K562 (cell line): ENCODE measurements around the gene MRNIP. TPM values are rescaled to one million over a fixed set of nuclear protein-coding genes. Genes with fewer than 3 reads are reported as not detected.
A peak's percentile ranks its signal among the peaks of the same experiment; 100 is the strongest.

ENCODE experiments used
- ARID4B ChIP-seq: sonication (generic); formaldehyde crosslinking; IDR thresholded peaks from 2 replicates; pipeline ENCODE4 v1.8.0; 2022; ENCODE audit warnings: mild to moderate bottlenecking, missing genetic modification reagents
- ARNT ChIP-seq, 2 experiments: fragments of 450-650 bp; IDR thresholded peaks; 2 replicates each; pipeline ENCODE4 v1.6.1; 2016; ENCODE audit warnings: mild to moderate bottlenecking in 1 of 2
- CBFA2T3 ChIP-seq: fragments of 450-650 bp; IDR thresholded peaks from 2 replicates; pipeline ENCODE4 v1.6.1; 2017
- CBFB ChIP-seq: sonication (generic); formaldehyde crosslinking; IDR thresholded peaks from 2 replicates; pipeline ENCODE4 v1.4.0; 2020; ENCODE audit warnings: mild to moderate bottlenecking, missing genetic modification reagents
- CHD1 ChIP-seq: fragments of 200-600 bp; sonication (generic); IDR thresholded peaks from one replicate; pipeline ENCODE4 v1.6.1; 2012; ENCODE audit warnings: mild to moderate bottlenecking, moderate library complexity, low read length, inconsistent platforms
- ELF2 ChIP-seq: fragments of 250-450 bp; sonication (Bioruptor Pico); IDR thresholded peaks from 2 replicates; pipeline ENCODE4 v1.5.0; 2021; ENCODE audit warnings: mild to moderate bottlenecking
- EP300 ChIP-seq: IDR thresholded peaks from 2 replicates; pipeline ENCODE4 v1.6.1; 2012; ENCODE audit warnings: low read length, improper control_type of control experiment
- FOSL1 ChIP-seq: fragments of 200-800 bp; sonication (Bioruptor generic); conservative IDR thresholded peaks from 2 replicates; pipeline ENCODE4 v1.6.1; 2016; ENCODE audit warnings: missing genetic modification characterization, missing compliant biosample characterization
- FUS ChIP-seq: fragments of 200-400 bp; formaldehyde crosslinking; optimal IDR thresholded peaks from 2 replicates; pipeline ENCODE3; 2017; ENCODE audit warnings: low read depth, low read length
- HNRNPL ChIP-seq: fragments of 200-400 bp; formaldehyde crosslinking; IDR thresholded peaks from 2 replicates; pipeline ENCODE4 v1.6.1; 2017; ENCODE audit warnings: low read depth, mild to moderate bottlenecking, low read length
- IRF2 ChIP-seq: sonication (generic); formaldehyde crosslinking; IDR thresholded peaks from 2 replicates; pipeline ENCODE4 v1.8.1; 2022; ENCODE audit warnings: mild to moderate bottlenecking, missing genetic modification reagents
- MCM5 ChIP-seq: fragments of 450-650 bp; IDR thresholded peaks from 2 replicates; pipeline ENCODE4 v1.6.1; 2016; ENCODE audit warnings: low read depth
- NRF1 ChIP-seq, 2 experiments: fragments of 450-650 bp; IDR thresholded peaks in 1 of 2; conservative IDR thresholded peaks in 1 of 2; 2 replicates each; pipeline ENCODE4 v1.6.1; 2014; ENCODE audit warnings: mild to moderate bottlenecking in 2 of 2
- PHB2 ChIP-seq: fragments of 450-650 bp; IDR thresholded peaks from 2 replicates; pipeline ENCODE4 v1.6.1; 2017; ENCODE audit warnings: low read depth
- TEAD1 ChIP-seq, 2 experiments: fragments of 450-650 bp in 1 of 2; sonication (generic) in 1 of 2; formaldehyde crosslinking; IDR thresholded peaks; 2 replicates each; pipeline versions ENCODE4 v1.4.0 to v1.8.0; 2020 to 2022; ENCODE audit warnings: mild to moderate bottlenecking in 2 of 2, missing genetic modification reagents in 1 of 2
- TGIF2 ChIP-seq: sonication (generic); formaldehyde crosslinking; IDR thresholded peaks from 2 replicates; pipeline ENCODE4 v1.8.1; 2022; ENCODE audit warnings: mild to moderate bottlenecking, missing genetic modification reagents, moderate library complexity
- ZBTB1 ChIP-seq: sonication (generic); formaldehyde crosslinking; IDR thresholded peaks from 2 replicates; pipeline ENCODE4 v1.8.1; 2023; ENCODE audit warnings: missing genetic modification reagents, low read depth, mild to moderate bottlenecking, borderline replicate concordance
- ZNF695 ChIP-seq: fragments of 450-650 bp; formaldehyde crosslinking; IDR thresholded peaks from 2 replicates; pipeline ENCODE4 v1.4.0; 2020; ENCODE audit warnings: mild to moderate bottlenecking, moderate library complexity
- polyA plus RNA-seq, 8 experiments: library from polyadenylated mRNA; depleted of rRNA in 4 of 8; stranded (reverse) in 5 of 8; unstranded in 3 of 8; fragments of >200 nt; fragmentation: Nextera tagmentation in 2 of 8; fragmentation: Illumina TruSeq in 1 of 8; extraction: Ambion mirVana in 2 of 8; extraction: Trizol in 1 of 8; gene quantifications; 2 replicates each; pipeline versions ENCODE4 v1.2.1 to v1.2.3, GENCODE V29; 2011 to 2014; ENCODE audit warnings: inconsistent platforms in 1 of 8, missing spikeins in 1 of 8
- total RNA-seq, 7 experiments: library from RNA; depleted of rRNA in 6 of 7; stranded (reverse); fragments of >200 nt in 6 of 7; fragmentation: Illumina TruSeq in 2 of 7; extraction: Trizol in 2 of 7; gene quantifications; 2 replicates each; pipeline versions ENCODE4 v1.2.1 to v1.2.3, GENCODE V29; 2011 to 2021; ENCODE audit warnings: low replicate concordance in 1 of 7
- TF ChIP-seq, protein P1 (sequence below): fragments of 250-450 bp; sonication (Bioruptor Pico); IDR thresholded peaks from 2 replicates; pipeline ENCODE4 v1.4.0; 2020
- TF ChIP-seq, protein P2 (sequence below): sonication (generic); formaldehyde crosslinking; IDR thresholded peaks from 2 replicates; pipeline ENCODE4 v1.8.0; 2023; ENCODE audit warnings: mild to moderate bottlenecking, missing genetic modification reagents
- TF ChIP-seq, protein P3 (sequence below): sonication (generic); formaldehyde crosslinking; IDR thresholded peaks from 2 replicates; pipeline ENCODE4 v1.8.1; 2023; ENCODE audit warnings: mild to moderate bottlenecking, missing genetic modification reagents

Gene MRNIP
- total and polyA plus RNA-seq, 9 of the 15 experiments (the other 6 are each of a cell fraction or from before 2014, with no cell fraction given): 3.6 to 39.0 (median 16.8) TPM

- TF ChIP-seq ZNF695: 0 out of 2 replicates have a peak, but pooled peaks have one; percentile 7
- no peak for TF ChIP-seq MCM5
- peak; percentile 85; the same call in 1 of the 2 replicates for TF ChIP-seq ARID4B (CRISPR knock-in tag)
- TF ChIP-seq ELF2 (CRISPR knock-in tag): no peak
- TF ChIP-seq FOSL1: no peak
- TF ChIP-seq IRF2: no peak; the same call in 1 of the 2 replicates
- TF ChIP-seq TGIF2 (CRISPR knock-in tag): peak; percentile 91
- peak; percentile 76 for TF ChIP-seq CBFB (CRISPR knock-in tag)
- no peak for TF ChIP-seq ARNT (IDR thresholded peaks at IDR 0.05)
- peak; percentile 95 for TF ChIP-seq HNRNPL
- TF ChIP-seq PHB2: 0 out of 2 replicates have a peak, but pooled peaks have one; percentile 11
- peak; percentile 13 for TF ChIP-seq FUS
- peak; percentile 45 to 49; a peak in 2 of 4 replicates for TF ChIP-seq NRF1 (conservative IDR thresholded peaks at IDR 0.05 in 1 of 2, IDR thresholded peaks at IDR 0.05 in 1 of 2)
- 0 out of 4 replicates have a peak, but pooled peaks of 1 of the 2 experiments have one; percentile 0 for TF ChIP-seq TEAD1 (CRISPR knock-in tag; IDR thresholded peaks at IDR 0.05)
- no peak for TF ChIP-seq EP300
- TF ChIP-seq, protein P1, sequence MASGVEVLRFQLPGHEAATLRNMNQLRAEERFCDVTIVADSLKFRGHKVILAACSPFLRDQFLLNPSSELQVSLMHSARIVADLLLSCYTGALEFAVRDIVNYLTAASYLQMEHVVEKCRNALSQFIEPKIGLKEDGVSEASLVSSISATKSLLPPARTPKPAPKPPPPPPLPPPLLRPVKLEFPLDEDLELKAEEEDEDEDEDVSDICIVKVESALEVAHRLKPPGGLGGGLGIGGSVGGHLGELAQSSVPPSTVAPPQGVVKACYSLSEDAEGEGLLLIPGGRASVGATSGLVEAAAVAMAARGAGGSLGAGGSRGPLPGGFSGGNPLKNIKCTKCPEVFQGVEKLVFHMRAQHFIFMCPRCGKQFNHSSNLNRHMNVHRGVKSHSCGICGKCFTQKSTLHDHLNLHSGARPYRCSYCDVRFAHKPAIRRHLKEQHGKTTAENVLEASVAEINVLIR: no peak
- TF ChIP-seq CHD1: peak; percentile 98
- TF ChIP-seq, protein P2, sequence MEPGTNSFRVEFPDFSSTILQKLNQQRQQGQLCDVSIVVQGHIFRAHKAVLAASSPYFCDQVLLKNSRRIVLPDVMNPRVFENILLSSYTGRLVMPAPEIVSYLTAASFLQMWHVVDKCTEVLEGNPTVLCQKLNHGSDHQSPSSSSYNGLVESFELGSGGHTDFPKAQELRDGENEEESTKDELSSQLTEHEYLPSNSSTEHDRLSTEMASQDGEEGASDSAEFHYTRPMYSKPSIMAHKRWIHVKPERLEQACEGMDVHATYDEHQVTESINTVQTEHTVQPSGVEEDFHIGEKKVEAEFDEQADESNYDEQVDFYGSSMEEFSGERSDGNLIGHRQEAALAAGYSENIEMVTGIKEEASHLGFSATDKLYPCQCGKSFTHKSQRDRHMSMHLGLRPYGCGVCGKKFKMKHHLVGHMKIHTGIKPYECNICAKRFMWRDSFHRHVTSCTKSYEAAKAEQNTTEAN (CRISPR knock-in tag): peak; percentile 84; the same call in 1 of the 2 replicates
- TF ChIP-seq, protein P3, sequence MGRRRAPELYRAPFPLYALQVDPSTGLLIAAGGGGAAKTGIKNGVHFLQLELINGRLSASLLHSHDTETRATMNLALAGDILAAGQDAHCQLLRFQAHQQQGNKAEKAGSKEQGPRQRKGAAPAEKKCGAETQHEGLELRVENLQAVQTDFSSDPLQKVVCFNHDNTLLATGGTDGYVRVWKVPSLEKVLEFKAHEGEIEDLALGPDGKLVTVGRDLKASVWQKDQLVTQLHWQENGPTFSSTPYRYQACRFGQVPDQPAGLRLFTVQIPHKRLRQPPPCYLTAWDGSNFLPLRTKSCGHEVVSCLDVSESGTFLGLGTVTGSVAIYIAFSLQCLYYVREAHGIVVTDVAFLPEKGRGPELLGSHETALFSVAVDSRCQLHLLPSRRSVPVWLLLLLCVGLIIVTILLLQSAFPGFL (CRISPR knock-in tag): peak; percentile 85; the same call in 1 of the 2 replicates
- TF ChIP-seq CBFA2T3: peak; percentile 59
- TF ChIP-seq ZBTB1: peak; percentile 84
These were observed 37.1 kb downstream of the MRNIP start (continued) for GRCh38 chr5:179821298-179822058.
